ENCODE measurements around the gene KRTAP4-8.
"Not testable (repeated sequence)": the region's sequence is repeated elsewhere in the genome, so short reads cannot be mapped to it uniquely, and the experiment has no call there.

KRTAP4-8 gene

GRCh38 chr17:41103896-41104295 lies 6.0 kb upstream of the KRTAP4-8 start:
- TF ChIP-seq ZNF350 (tag by site-specific recombination; IDR thresholded peaks at IDR 0.05) (no peak), WT1 (tag by site-specific recombination; IDR thresholded peaks at IDR 0.05) (no peak), ZBTB10 (tag by site-specific recombination; IDR thresholded peaks at IDR 0.05) (no peak), ZNF76 (tag by site-specific recombination; IDR thresholded peaks at IDR 0.05; ENCODE audit: borderline replicate concordance, low read depth) (no peak), ZNF112 (tag by site-specific recombination; IDR thresholded peaks at IDR 0.05) (no peak), ZNF558 (tag by site-specific recombination; IDR thresholded peaks at IDR 0.05) (no peak), MZF1 (tag by site-specific recombination; IDR thresholded peaks at IDR 0.05; ENCODE audit: borderline replicate concordance) (no peak), ZNF704 (tag by site-specific recombination; IDR thresholded peaks at IDR 0.05) (no peak), ZNF157 (tag by site-specific recombination; IDR thresholded peaks at IDR 0.05) (no peak), ZNF544 (tag by site-specific recombination; IDR thresholded peaks at IDR 0.05) (no peak)
- Histone ChIP-seq H3K36me3 (ENCODE audit: control insufficient read depth in 2 of 2, insufficient read depth in 1 of 2, low read length in 2 of 2) (no peaks in the 10 kb centered on the region), H3K27ac (ENCODE audit: extremely low read depth, low read depth, low read length) (no peak overlapping the region), H3K9me3 (ENCODE audit: control insufficient read depth, insufficient read depth, low read depth, low read length) (no peaks in the 10 kb centered on the region), H3K4me3 (ENCODE audit: low read depth, low read length) (no peak overlapping the region), H3K4me1 (ENCODE audit: control insufficient read depth, insufficient read depth, low read length) (no peaks in the 10 kb centered on the region)
- CTCF ChIA-PET: no interaction called here
- POLR2A ChIA-PET: no interaction called here

GRCh38 chr17:41101586-41102259 lies 3.8 kb upstream of the KRTAP4-8 start, which contains the start of gene KRTAP4-16:
TSS of gene KRTAP4-16 (minus strand) at chr17:41102209. CDS start at chr17:41102209, 0 bp downstream.
- Histone ChIP-seq H3K9me3 (ENCODE audit: control insufficient read depth, insufficient read depth, low read depth, low read length) (no peaks in the 10 kb centered on the region), H3K27ac (ENCODE audit: extremely low read depth, low read depth, low read length) (no peak within 1 kb of the TSS), H3K4me1 (ENCODE audit: control insufficient read depth, insufficient read depth, low read length) (no peaks in the 10 kb centered on the region), H3K4me3 (ENCODE audit: low read depth, low read length) (no peak within 1 kb of the TSS), H3K36me3 (ENCODE audit: control insufficient read depth in 2 of 2, insufficient read depth in 1 of 2, low read length in 2 of 2) (no peaks in the 10 kb centered on the region)
- ChIA-PET CTCF (no interaction called here), POLR2A (no interaction called here)
- TF ChIP-seq ZIC2 (tag by site-specific recombination; IDR thresholded peaks at IDR 0.05) (peak; percentile 63), ZBTB11 (tag by site-specific recombination; conservative IDR thresholded peaks at IDR 0.05; ENCODE audit: low read depth) (no peak), ZBTB6 (tag by site-specific recombination; IDR thresholded peaks at IDR 0.05) (no peak), ZNF133 (tag by site-specific recombination; IDR thresholded peaks at IDR 0.05) (no peak), KLF16 (tag by site-specific recombination; IDR thresholded peaks at IDR 0.05) (no peak), ZNF433 (tag by site-specific recombination; IDR thresholded peaks at IDR 0.05; ENCODE audit: low read depth) (no peak)

GRCh38 chr17:41099682-41100480 lies 1.9 kb upstream of the KRTAP4-8 start:
- H3K4me1 ChIP-seq (ENCODE audit: control insufficient read depth, insufficient read depth, low read length); POLR2A ChIA-PET; H3K27ac ChIP-seq (ENCODE audit: extremely low read depth, low read depth, low read length); H3K36me3 ChIP-seq (ENCODE audit: control insufficient read depth in 2 of 2, insufficient read depth in 1 of 2, low read length in 2 of 2); CTCF ChIA-PET; H3K4me3 ChIP-seq (ENCODE audit: low read depth, low read length); H3K9me3 ChIP-seq (ENCODE audit: control insufficient read depth, insufficient read depth, low read depth, low read length): not testable (repeated sequence)
